Measurements from ENCODE around the gene CHRNB2.

The CHRNB2 gene

GRCh38 chr1:154624746-154625643 lies 57.4 kb downstream of the CHRNB2 start:
- H3K4me3 ChIP-seq (ENCODE audit: severe bottlenecking) = no peak overlapping the region
- TF ChIP-seq CTCF (IDR thresholded peaks at IDR 0.05; ENCODE audit: poor library complexity, severe bottlenecking) = no peak
- H3K9me3 ChIP-seq (ENCODE audit: severe bottlenecking) = no peaks in the 10 kb centered on the region
- H3K36me3 ChIP-seq (ENCODE audit: low read depth) = peaks cover 25% of the 10 kb centered on the region
- no peak for ATAC-seq (ENCODE audit: low read depth)
- no peak overlapping the region for H3K27ac ChIP-seq (ENCODE audit: poor library complexity, severe bottlenecking)
- DNase-seq (ENCODE audit: low spot score) = no peak
- H3K27me3 ChIP-seq (ENCODE audit: insufficient read depth, poor library complexity, severe bottlenecking) = no peaks in the 10 kb centered on the region
- peaks cover 8% of the 10 kb centered on the region for H3K4me1 ChIP-seq (ENCODE audit: insufficient read depth, poor library complexity, severe bottlenecking)

GRCh38 chr1:154626456-154627256 lies 59.1 kb downstream of the CHRNB2 start:
- ATAC-seq (ENCODE audit: low read depth) (peak; percentile 48), DNase-seq (ENCODE audit: low spot score) (no peak)
- no peaks in the 10 kb centered on the region for H3K9me3 ChIP-seq (ENCODE audit: severe bottlenecking)
- H3K4me3 ChIP-seq (ENCODE audit: severe bottlenecking) = peak overlapping the region; percentile 95
- peaks cover 13% of the 10 kb centered on the region for H3K36me3 ChIP-seq (ENCODE audit: low read depth)
- no peak for TF ChIP-seq CTCF (IDR thresholded peaks at IDR 0.05; ENCODE audit: poor library complexity, severe bottlenecking)
- no peaks in the 10 kb centered on the region for H3K27me3 ChIP-seq (ENCODE audit: insufficient read depth, poor library complexity, severe bottlenecking)
- H3K4me1 ChIP-seq (ENCODE audit: insufficient read depth, poor library complexity, severe bottlenecking) = peaks cover 8% of the 10 kb centered on the region
- peak overlapping the region; percentile 63 for H3K27ac ChIP-seq (ENCODE audit: poor library complexity, severe bottlenecking)

DNA sequence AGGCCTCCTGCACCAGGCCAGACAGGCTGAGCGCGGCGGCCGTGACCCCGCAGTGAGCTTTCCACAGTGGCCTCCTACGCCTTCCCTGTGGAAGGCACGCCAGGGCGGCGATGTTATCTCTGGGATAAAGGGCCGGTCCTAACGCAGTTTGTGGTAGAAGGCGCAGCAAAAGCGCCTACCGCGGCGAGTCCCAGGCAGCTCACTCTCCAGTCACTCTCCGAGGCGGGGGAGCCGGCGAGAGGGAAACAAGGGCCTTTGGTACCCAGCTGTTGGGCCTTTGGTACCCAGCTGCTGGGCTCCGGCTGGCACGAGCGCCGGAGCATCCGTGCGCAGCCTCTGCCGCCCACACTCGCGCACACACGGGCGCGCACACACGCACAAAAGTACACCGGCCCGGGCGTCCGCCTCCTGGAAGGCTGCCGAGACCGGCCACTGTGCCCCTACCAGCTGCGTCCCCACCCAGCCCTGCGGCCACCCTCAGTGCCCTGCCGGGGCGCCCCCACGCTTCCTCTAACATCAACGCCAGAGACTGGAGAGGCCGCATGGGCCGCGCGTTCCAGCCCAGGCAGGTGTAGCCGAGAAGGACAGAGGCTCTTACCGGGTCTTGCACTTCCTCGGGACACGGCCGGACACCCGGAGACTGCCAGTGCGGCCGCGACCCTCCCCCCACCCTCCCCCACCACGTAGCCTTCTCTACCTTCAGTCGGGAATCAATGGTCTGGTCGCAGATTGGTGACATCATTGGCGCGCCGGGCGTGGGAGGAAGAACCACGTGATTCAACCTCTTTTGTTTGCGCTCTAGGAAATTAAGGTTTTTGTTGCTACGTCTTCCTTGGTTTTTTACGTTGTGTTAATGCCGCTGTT lies 59.9 kb downstream of the CHRNB2 start:
- Histone ChIP-seq H3K4me1 (ENCODE audit: insufficient read depth, poor library complexity, severe bottlenecking) (peaks cover 5% of the 10 kb centered on the region), H3K4me3 (ENCODE audit: severe bottlenecking) (peak overlapping the region; percentile 95), H3K36me3 (ENCODE audit: low read depth) (peaks cover 13% of the 10 kb centered on the region), H3K27ac (ENCODE audit: poor library complexity, severe bottlenecking) (peak overlapping the region; percentile 63), H3K9me3 (ENCODE audit: severe bottlenecking) (no peaks in the 10 kb centered on the region), H3K27me3 (ENCODE audit: insufficient read depth, poor library complexity, severe bottlenecking) (peaks cover 5% of the 10 kb centered on the region)
- DNase-seq (ENCODE audit: low spot score) (peak; percentile 78), ATAC-seq (ENCODE audit: low read depth) (peak; percentile 70)
- peak; percentile 7 for TF ChIP-seq CTCF (IDR thresholded peaks at IDR 0.05; ENCODE audit: poor library complexity, severe bottlenecking)

- Histone ChIP-seq H3K27me3 (ENCODE audit: insufficient read depth, poor library complexity, severe bottlenecking) (peaks cover 5% of the 10 kb centered on the region), H3K27ac (ENCODE audit: poor library complexity, severe bottlenecking) (peak overlapping the region; percentile 63), H3K36me3 (ENCODE audit: low read depth) (peaks cover 9% of the 10 kb centered on the region), H3K9me3 (ENCODE audit: severe bottlenecking) (no peaks in the 10 kb centered on the region), H3K4me1 (ENCODE audit: insufficient read depth, poor library complexity, severe bottlenecking) (no peaks in the 10 kb centered on the region), H3K4me3 (ENCODE audit: severe bottlenecking) (peak overlapping the region; percentile 95)
- DNase-seq (ENCODE audit: low spot score) (no peak), ATAC-seq (ENCODE audit: low read depth) (no peak)
- no peak for TF ChIP-seq CTCF (IDR thresholded peaks at IDR 0.05; ENCODE audit: poor library complexity, severe bottlenecking)
Observed at GRCh38 chr1:154628121-154628405, 60.5 kb downstream of the CHRNB2 start.

Data from RWPE2 (cell line).